H54 (cell line): ENCODE results near the gene NUDT13.
A peak's percentile ranks its signal among the peaks of the same experiment; 100 is the strongest.

Source experiments
- DNase-seq: peaks from one replicate; pipeline ENCODE4 v3.0.0; 2011; ENCODE audit warnings: low spot score, mixed read lengths; ENCODE audit not compliant: insufficient read length
- FAIRE-seq: peaks from 3 replicates; lab custom pipeline; 2011; peaks lifted over from hg19 to GRCh38; lab: Jason Lieb, UNC
- POLR2A ChIP-seq: IDR thresholded peaks from 2 replicates; pipeline ENCODE4 v1.6.1; 2011; ENCODE audit warnings: low read depth, mild to moderate bottlenecking, low read length

Gene NUDT13

DNA sequence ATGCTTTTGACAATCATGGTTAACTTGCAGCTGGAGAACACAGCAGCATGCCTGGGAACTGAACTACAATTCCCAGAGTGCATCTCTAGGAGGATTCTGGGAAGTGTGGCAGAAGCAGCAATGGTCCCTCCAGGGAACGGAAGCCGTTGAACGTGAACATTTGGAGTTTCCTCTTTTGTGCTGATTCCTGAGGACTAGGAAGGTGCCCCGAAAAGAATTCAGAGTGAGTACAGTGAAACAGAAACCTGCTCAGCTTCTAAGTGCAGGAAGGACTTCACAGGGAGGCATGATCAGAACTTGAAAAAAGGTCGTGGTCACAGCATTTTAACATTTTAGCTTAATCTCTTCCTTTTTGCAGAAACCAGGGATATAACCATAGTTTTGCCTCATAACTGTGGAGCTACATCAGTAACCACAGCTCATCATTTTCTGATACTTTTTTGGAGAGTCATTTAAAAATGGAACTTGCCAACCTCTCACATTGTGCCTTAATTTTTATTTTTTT is at the start of gene NUDT13:
Gene NUDT13 (plus strand): TSS at position 111 of the 505 bp plus-strand sequence. CDS start 3,911 bp downstream, outside the sequence.
- peak; percentile 69 for DNase-seq
- FAIRE-seq: peak; percentile 100
- peak; percentile 39; the same call in 1 of the 2 replicates for TF ChIP-seq POLR2A

DNA sequence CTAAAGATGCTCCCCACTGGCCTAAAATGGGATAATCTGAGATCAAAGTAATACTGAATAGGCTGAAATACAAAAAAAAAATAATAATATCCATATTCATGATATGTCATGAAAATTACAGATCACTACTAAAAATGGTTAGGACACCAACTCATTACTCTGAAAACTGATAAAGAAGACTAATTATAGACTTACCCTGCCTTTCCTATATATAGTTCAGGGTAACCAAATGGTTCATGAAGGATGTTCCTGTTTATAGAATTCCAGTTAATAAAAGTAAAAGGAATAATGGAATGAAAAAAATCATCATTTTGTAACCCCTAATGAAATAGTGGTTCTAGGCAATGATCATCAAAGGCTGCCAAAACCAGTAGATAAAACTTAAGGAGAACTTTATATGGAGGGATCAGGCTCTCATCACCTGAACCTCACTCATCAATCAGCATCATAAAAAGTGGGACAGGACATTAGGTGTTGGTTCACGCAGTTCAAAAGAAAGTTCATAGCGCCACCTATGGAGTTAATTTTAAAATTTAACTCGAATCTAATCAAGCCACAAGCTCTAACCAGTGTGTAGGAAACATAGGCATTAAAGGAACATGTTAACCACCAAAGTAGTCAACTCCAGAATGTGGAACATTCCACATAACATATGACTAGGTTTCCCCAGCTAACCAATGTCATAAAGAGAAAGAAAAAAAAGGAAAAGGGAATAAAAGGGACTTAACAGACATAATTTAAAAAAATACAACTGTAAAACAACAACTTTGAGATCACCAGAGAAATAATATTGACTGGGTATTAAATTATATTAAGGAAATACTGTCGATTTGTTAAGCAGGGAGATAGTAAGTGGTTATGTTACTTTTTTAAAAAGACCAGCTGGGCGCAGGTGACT is 49.3 kb upstream of the NUDT13 start:
- FAIRE-seq: peak; percentile 99
- DNase-seq: no peak
- no peak for TF ChIP-seq POLR2A

DNA sequence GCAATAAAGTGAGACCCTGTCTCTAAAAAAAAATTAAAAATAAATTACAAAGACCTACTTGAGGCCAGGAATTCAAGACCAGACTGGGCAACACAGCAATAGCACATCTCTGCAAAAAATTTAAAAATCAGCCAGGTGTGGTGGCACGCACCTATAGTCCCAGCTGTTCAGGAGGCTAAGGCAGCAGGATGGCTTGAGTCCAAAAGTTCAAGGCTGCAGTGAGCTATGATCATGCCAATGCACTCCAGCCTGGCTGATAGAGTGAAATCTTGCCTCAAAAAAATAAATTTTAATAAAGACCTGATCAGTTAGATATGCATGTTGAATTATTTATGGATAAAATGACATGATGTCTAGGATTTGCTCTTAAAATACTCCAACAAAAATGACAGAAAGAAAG is 48.5 kb upstream of the NUDT13 start:
- FAIRE-seq: no peak
- TF ChIP-seq POLR2A: no peak

DNA sequence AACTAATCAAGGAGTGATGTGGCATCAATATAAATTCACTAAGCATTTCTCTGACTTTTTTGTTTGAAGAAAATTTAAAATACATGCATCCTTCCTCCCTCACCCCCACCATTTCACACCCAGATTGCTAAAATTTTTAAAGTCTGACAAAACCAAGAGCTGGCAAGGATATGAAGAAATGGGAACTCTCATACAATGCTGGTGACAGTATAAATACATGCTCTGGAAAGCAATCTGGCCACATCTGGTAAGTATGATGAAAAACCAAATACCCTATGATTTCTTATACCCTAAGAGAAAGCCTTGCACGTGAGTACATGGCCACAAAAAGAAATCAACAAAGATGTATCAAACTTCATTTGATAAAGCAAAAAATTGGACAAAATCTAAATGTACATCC is 44.8 kb upstream of the NUDT13 start:
- no peak for TF ChIP-seq POLR2A
- no peak for DNase-seq
- FAIRE-seq: peak; percentile 61

More for the DNA sequence above, 48.5 kb upstream of the NUDT13 start:
- no peak for DNase-seq

DNA sequence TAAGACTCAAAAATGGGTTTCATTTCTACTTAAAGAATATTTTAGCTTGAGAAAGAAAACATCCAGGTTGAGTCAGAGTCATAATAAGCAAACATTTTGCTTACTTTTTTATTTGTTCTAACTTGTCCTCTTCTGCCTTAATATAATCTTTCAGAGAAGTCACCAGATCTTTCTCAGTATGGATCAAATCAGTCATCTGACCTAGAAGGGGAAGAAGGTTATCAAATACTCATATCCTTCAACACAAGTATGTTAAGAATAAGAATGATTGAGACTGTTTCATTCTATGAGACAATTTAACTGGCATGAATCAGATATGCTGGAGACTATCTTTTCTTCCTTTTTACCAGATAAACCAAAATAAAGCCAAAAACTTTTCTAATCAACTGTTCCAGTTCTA is 36.6 kb upstream of the NUDT13 start:
- no peak for DNase-seq
- peak; percentile 15 for FAIRE-seq
- no peak for TF ChIP-seq POLR2A

DNA sequence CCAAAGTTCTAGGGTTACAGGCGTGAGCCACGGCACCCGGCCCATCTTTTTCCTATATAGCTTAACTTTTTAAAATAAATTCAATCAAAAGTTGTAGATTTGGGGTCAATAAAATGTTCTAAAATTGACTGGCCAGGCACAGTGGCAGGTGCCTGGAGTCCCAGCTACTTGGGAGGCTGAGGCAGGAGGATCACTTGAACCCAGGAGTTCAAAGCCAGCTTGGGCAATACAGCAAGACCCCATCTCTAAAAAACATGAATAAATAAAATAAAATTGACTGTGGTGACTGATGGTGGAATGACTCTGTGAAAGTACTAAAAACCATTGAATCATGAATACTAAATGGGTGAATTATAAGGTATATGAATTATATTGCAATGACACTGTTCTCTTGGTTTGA is 34.4 kb upstream of the NUDT13 start:
- FAIRE-seq: no peak
- DNase-seq: no peak
- no peak for TF ChIP-seq POLR2A

DNA sequence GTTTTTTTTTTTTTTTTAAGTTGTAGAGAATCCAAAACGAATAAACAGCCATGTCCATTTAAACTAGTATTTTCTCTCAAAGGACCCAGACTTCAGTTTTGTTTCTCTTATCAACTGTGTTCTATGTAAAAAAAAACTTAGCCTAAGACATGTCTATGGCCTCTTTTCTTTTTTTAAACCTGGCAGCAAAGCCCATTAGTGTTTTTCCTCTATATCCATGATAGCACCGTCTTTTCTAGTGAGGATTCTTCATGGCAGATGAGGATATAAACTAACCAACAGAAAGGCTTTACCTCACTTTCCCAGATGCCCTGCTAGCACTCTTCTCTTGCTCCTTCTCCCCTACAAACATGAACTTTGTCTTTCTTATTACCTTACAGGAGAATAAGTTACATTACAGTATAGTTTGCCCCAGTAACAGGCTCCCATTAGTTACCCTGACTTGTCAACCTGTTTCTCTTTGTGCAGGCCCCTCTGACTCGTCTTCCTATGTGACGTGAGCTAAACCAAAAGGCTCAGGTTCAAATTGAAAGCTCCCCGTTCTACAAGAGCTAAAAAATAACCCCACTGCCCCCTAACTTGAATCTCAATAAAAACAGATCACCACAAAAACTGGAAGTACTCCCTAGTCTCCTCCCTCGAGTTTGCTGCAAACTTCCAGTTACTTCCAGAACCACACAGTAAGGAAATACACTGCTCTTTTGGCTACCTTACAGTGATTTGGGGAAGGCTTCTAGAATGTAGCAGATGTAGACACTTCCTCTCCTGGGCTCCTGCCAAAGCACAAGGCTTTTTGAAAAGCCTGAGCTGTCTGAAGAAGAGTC is 33.7 kb upstream of the NUDT13 start:
- no peak for TF ChIP-seq POLR2A
- FAIRE-seq (peak; percentile 97), DNase-seq (no peak)

DNA sequence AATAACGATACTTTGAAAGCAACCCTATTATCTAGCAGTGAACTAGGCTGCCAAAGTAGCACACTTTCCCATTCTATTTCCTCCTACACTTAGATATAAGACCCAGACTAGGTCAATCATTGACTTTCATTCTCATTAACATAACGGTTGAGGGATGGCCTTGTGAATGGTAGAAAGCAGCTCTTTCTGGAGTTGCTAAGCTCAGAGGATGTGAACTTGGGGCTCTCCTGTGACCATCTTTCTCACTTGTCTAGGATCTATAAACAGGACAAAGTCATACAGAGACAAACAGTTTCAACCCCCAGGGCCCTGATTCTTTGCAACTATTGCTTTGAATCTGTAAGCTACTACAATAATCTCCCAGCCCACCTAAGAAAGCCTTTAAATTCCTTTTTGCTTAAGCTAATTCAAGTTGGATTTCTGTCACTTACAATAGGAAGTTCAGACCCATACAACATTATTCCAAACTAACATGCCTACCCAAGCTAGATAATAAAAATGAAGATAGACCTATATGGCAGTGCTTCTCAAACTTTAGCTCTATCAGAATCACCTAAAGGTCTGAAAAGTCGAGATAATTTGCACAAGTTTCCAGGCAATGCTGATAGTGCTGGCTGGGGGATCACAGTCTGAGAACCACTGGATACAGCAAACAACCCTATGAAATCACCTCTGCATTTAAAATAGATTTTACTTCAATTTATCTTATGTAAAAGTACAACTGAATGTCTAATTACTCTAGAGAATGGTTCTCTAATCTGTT is 30.3 kb upstream of the NUDT13 start:
- no peak for TF ChIP-seq POLR2A
- peak; percentile 30 for FAIRE-seq

DNA sequence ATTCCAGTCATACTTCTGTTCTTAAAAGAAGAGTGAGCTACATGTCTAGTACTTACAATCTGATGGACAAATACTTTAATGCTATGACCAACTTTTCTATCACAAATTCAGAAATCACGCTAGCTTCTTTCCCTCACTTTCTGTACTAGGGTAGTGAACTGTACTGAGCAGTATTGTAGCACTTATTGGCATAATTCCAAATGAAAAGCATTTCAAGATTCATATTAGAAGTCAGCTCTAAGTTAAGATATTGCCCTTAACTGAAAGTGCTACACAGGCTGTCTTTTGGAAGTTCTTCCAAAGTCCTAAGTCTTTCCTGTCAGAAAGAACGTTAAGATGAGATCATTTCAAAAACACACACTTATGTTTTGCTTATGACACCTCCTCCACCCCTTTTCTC is 27.0 kb upstream of the NUDT13 start:
- peak; percentile 89 for FAIRE-seq
- no peak for DNase-seq
- TF ChIP-seq POLR2A: no peak

More for the DNA sequence above, 30.3 kb upstream of the NUDT13 start:
- no peak for DNase-seq

DNA sequence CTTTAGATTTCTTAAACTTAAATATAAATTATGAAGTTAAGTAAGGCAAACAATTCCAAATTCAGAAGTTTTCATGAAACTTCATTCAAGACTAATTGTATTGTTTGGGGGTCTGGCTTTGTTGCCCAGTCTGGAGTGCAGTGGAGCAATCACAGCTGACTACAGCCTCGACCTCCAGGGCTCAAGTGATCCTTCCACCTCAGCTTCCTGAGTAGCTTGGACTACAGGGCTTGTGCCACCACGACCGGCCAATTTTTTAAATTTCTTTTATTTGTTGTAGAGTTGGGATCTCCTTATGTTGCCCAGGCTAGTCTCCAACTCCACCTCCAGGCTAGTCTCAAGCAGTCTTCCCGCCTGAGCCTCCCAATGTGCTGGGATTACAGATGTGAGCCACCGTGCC is 26.0 kb upstream of the NUDT13 start:
- TF ChIP-seq POLR2A: no peak
- DNase-seq (no peak), FAIRE-seq (no peak)

DNA sequence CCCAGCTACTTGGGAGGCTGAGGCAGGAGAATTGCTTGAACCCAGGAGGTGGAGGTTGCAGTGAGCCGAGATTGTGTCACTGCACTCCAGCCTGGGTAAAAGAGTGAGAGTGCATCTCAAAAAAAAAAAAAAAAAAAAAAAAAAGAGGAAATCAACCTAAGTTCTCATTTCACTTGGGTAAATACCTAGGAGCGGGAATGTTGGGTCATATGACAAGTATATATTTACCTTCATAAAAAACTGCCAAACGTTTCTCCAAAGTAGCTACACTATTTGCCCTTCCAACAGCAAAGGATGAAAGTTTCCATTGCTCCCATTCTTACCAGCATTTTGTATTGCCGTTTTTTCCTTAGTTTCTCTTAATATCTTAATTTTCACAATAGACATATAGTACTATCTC is 23.4 kb upstream of the NUDT13 start:
- TF ChIP-seq POLR2A: no peak
- DNase-seq (no peak), FAIRE-seq (no peak)

DNA sequence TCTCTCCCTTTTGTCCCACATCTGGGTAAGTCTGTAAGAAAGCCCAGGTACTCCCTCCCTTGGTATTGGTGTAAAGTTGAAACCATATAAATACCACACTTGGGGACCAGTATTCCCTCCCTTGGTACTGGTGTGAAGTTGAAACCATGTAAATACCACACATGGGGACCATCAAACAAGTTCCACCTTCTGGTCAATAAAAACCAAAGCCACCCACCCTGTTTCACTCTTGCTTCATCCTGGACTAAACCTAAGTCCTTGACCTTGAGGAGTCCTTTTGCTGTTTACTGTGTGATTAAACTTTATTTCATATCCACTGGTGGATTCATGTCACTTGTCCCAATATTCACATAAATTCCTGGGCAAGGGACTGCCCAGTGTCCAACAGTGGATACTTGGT is 22.0 kb upstream of the NUDT13 start:
- DNase-seq (no peak), FAIRE-seq (peak; percentile 20)
- no peak for TF ChIP-seq POLR2A

DNA sequence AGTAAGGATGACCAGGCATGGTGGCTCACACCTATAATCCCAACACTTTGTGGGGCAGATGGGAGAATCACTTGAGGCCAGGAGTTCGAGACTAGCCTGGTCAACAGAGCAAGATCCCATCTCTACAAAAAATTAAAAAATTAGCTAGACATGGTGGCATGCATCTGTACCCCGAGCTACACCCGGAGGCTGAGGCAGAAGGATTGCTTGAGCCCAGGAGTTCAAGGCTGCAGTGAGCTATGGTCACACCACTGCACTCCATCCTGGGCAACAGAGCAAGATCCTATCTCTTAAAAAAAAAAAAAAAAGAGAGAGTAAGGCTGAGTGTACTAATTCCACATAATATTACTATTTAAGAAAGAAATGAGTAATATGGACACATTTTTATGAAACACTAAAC is 17.4 kb upstream of the NUDT13 start:
- DNase-seq: no peak
- TF ChIP-seq POLR2A: no peak
- no peak for FAIRE-seq
